Measurements from ENCODE around the gene IL37.

DNA sequence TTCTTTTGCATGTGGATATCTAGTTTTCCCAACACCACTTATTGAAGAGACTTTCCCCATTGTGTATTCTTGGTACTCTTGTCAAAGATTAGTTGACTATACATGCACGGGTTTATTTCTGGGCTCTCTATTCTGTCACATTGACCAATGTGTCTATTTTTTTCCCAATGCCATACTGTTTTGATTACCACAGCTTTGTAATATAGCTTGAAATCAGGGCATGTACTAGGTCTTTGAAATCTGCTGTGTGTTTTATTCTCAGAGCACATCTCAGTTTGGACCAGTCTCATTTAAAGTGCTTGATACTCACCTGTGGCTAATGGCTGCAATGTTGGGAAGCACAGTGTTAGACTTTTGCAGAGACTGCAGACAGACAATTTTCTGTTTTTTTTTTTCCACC, 34.0 kb downstream of the IL37 start:
- TF ChIP-seq, protein P1, sequence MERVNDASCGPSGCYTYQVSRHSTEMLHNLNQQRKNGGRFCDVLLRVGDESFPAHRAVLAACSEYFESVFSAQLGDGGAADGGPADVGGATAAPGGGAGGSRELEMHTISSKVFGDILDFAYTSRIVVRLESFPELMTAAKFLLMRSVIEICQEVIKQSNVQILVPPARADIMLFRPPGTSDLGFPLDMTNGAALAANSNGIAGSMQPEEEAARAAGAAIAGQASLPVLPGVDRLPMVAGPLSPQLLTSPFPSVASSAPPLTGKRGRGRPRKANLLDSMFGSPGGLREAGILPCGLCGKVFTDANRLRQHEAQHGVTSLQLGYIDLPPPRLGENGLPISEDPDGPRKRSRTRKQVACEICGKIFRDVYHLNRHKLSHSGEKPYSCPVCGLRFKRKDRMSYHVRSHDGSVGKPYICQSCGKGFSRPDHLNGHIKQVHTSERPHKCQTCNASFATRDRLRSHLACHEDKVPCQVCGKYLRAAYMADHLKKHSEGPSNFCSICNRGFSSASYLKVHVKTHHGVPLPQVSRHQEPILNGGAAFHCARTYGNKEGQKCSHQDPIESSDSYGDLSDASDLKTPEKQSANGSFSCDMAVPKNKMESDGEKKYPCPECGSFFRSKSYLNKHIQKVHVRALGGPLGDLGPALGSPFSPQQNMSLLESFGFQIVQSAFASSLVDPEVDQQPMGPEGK (CRISPR knock-in tag; IDR thresholded peaks at IDR 0.05; ENCODE audit: borderline replicate concordance), result no peak
- TF ChIP-seq, protein P2, sequence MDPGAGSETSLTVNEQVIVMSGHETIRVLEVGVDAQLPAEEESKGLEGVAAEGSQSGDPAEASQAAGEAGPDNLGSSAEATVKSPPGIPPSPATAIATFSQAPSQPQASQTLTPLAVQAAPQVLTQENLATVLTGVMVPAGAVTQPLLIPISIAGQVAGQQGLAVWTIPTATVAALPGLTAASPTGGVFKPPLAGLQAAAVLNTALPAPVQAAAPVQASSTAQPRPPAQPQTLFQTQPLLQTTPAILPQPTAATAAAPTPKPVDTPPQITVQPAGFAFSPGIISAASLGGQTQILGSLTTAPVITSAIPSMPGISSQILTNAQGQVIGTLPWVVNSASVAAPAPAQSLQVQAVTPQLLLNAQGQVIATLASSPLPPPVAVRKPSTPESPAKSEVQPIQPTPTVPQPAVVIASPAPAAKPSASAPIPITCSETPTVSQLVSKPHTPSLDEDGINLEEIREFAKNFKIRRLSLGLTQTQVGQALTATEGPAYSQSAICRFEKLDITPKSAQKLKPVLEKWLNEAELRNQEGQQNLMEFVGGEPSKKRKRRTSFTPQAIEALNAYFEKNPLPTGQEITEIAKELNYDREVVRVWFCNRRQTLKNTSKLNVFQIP (CRISPR knock-in tag; IDR thresholded peaks at IDR 0.05; ENCODE audit: borderline replicate concordance, low read depth), result no peak
- TF ChIP-seq ZNF565 (CRISPR knock-in tag; conservative IDR thresholded peaks at IDR 0.05; ENCODE audit: low read depth), result no peak
- TF ChIP-seq PPARA (CRISPR knock-in tag; IDR thresholded peaks at IDR 0.05; ENCODE audit: borderline replicate concordance), result no peak
- TF ChIP-seq, protein P3, sequence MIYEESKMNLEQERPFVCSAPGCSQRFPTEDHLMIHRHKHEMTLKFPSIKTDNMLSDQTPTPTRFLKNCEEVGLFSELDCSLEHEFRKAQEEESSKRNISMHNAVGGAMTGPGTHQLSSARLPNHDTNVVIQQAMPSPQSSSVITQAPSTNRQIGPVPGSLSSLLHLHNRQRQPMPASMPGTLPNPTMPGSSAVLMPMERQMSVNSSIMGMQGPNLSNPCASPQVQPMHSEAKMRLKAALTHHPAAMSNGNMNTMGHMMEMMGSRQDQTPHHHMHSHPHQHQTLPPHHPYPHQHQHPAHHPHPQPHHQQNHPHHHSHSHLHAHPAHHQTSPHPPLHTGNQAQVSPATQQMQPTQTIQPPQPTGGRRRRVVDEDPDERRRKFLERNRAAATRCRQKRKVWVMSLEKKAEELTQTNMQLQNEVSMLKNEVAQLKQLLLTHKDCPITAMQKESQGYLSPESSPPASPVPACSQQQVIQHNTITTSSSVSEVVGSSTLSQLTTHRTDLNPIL (CRISPR knock-in tag; IDR thresholded peaks at IDR 0.05; ENCODE audit: low read depth), result no peak
- TF ChIP-seq TOX (CRISPR knock-in tag; IDR thresholded peaks at IDR 0.05; ENCODE audit: borderline replicate concordance), result no peak
- no peak for TF ChIP-seq ZFP3 (CRISPR knock-in tag; IDR thresholded peaks at IDR 0.05)

All from SK-N-SH treated with all-trans-retinoic acid at 6 μM for 48 hours (cell line).